Calu3 (cell line): ENCODE data around the gene NPR2. TPM values are rescaled to one million over a fixed set of nuclear protein-coding genes. Genes with fewer than 3 reads are reported as not detected.

Experiments used
- BruUV-seq: library from RNA; stranded (reverse); fragments of 400-500 nt; replicated peaks from 2 replicates; lab custom pipeline; 2021; lab: Mats Ljungman, UMichigan
- CTCF ChIA-PET: fragments of 300-600 bp; sonication (Branson Sonifier 250); formaldehyde crosslinking; loops from one replicate; lab custom pipeline; 2022; ENCODE audit warnings: antibody characterized with exemption; lab: Charles Lee
- DNase-seq: peaks from one replicate; pipeline ENCODE4 v3.0.0; 2022
- H3K27ac Mint-ChIP-seq: one replicate; pipeline ENCODE4 v1.8.0; 2022; ENCODE audit warnings: mixed read lengths; ENCODE audit not compliant: unreplicated experiment
- H3K27me3 Mint-ChIP-seq: one replicate; pipeline ENCODE4 v1.8.0; 2022; ENCODE audit warnings: mixed read lengths; ENCODE audit not compliant: unreplicated experiment
- H3K36me3 Mint-ChIP-seq: one replicate; pipeline ENCODE4 v1.8.0; 2022; ENCODE audit warnings: mild to moderate bottlenecking, moderate library complexity, mixed read lengths; ENCODE audit not compliant: insufficient read depth, unreplicated experiment
- H3K4me1 Mint-ChIP-seq: one replicate; pipeline ENCODE4 v1.8.0; 2022; ENCODE audit warnings: mild to moderate bottlenecking, low read depth, mixed read lengths; ENCODE audit not compliant: unreplicated experiment
- H3K4me3 Mint-ChIP-seq: one replicate; pipeline ENCODE4 v1.8.0; 2022; ENCODE audit warnings: mild to moderate bottlenecking, low read depth, moderate library complexity, mixed read lengths; ENCODE audit not compliant: unreplicated experiment
- H3K9me3 Mint-ChIP-seq: one replicate; pipeline ENCODE4 v1.8.0; 2022; ENCODE audit warnings: low read depth, mixed read lengths; ENCODE audit not compliant: unreplicated experiment
- intact Hi-C: fragments of 100-400 bp; cut with micrococcal nuclease; formaldehyde crosslinking; loops from one replicate; pipeline ENCODE4 v1.10.0; 2022; ENCODE audit not compliant: unreplicated experiment
- total RNA-seq: library from RNA; stranded (reverse); gene quantifications from 2 replicates; pipeline ENCODE4 v1.2.3, GENCODE V29; 2022
- TF ChIP-seq, protein P1 (sequence below): fragments of 200-600 bp; IDR thresholded peaks from one replicate; pipeline ENCODE4 v1.8.0; 2022; ENCODE audit warnings: antibody characterized with exemption; ENCODE audit not compliant: unreplicated experiment

NPR2 gene
- total RNA-seq, 1 experiment from 2014 or later = 19.2 TPM

DNA sequence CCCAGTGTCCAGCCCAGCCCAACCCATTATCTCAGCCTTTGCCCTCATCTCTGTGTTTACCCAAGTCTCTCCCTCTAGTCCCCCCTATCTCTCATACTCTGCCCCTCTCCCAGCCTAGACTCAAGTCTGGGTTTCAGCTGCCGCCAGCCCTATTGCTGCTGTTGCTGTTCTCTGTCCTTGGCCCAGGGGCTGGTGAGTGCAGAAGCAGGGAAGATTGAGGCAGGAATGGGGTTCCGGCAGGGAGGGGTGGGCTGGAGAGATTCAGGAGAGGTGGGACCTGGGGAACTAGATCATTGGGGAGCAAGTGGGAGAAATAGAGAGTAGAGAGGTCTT is 38.3 kb downstream of the NPR2 start:
- H3K27ac Mint-ChIP-seq = no peak overlapping the region
- peaks cover 21% of the 10 kb centered on the region for H3K4me1 Mint-ChIP-seq
- H3K9me3 Mint-ChIP-seq = no peaks in the 10 kb centered on the region
- TF ChIP-seq, protein P1, sequence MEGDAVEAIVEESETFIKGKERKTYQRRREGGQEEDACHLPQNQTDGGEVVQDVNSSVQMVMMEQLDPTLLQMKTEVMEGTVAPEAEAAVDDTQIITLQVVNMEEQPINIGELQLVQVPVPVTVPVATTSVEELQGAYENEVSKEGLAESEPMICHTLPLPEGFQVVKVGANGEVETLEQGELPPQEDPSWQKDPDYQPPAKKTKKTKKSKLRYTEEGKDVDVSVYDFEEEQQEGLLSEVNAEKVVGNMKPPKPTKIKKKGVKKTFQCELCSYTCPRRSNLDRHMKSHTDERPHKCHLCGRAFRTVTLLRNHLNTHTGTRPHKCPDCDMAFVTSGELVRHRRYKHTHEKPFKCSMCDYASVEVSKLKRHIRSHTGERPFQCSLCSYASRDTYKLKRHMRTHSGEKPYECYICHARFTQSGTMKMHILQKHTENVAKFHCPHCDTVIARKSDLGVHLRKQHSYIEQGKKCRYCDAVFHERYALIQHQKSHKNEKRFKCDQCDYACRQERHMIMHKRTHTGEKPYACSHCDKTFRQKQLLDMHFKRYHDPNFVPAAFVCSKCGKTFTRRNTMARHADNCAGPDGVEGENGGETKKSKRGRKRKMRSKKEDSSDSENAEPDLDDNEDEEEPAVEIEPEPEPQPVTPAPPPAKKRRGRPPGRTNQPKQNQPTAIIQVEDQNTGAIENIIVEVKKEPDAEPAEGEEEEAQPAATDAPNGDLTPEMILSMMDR = no peak
- CTCF ChIA-PET = no interaction called here
- H3K27me3 Mint-ChIP-seq = peaks cover 13% of the 10 kb centered on the region
- DNase-seq = no peak
- intact Hi-C loops = loop anchor here (2.0 kb wide), 1 partner anchor 15 kb away; the partner anchor contains the start of gene HINT2
- peak overlapping the region; percentile 89 for H3K4me3 Mint-ChIP-seq
- BruUV-seq = no TSS peak
- H3K36me3 Mint-ChIP-seq = peaks cover 17% of the 10 kb centered on the region

DNA sequence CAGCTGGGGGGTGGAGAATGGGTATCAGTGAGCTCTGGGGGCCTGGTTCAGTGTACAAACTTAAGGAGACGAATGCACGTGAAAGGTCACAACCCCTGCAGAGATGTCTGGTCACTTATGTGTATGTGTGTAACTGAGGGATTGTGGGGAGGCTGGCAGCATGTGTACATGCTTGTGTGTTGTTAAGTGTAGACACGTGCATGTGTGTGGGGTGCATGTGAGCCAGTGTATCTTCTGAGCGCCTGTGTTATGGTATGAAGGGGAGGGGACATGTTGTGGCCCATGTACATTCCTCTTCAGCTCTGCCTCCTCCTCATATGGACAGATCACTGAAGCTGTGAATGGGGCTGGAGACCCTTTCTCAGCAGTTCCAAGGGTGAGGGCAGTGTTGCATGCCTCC is 39.6 kb downstream of the NPR2 start:
- CTCF ChIA-PET = no interaction called here
- H3K36me3 Mint-ChIP-seq = peaks cover 17% of the 10 kb centered on the region

DNA sequence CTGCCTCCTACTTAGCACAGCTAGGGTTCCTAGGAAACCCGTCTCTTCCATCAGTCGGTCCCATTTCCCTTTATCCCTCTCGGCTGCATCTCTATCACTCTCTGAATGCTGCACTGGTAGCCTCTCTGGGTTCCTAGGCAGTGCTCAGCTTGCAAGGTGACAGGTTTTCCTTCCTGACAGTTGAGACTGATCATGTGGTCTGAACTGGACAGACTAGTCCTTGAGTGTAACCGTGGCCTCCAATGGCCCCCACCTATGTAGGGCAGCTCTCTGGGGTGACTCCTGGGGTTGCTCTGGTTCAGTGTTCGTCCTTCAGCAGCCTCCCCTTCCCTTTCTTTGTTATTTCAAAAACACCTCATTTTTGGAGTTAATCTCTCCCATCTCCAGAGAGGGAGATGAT is 41.4 kb downstream of the NPR2 start:
- TF ChIP-seq, protein P1 = no peak
- intact Hi-C loops = no loop called here
- no TSS peak for BruUV-seq
- Mint-ChIP-seq H3K9me3 (no peaks in the 10 kb centered on the region), H3K36me3 (peaks cover 17% of the 10 kb centered on the region), H3K4me3 (no peak overlapping the region), H3K4me1 (peaks cover 24% of the 10 kb centered on the region), H3K27ac (no peak overlapping the region), H3K27me3 (no peaks in the 10 kb centered on the region)
- no peak for DNase-seq
- CTCF ChIA-PET = no interaction called here

More for the DNA sequence above, 39.6 kb downstream of the NPR2 start:
- intact Hi-C loops = no loop called here
- TF ChIP-seq, protein P1 = no peak
- no peak overlapping the region for H3K4me3 Mint-ChIP-seq
- DNase-seq = no peak
- no TSS peak for BruUV-seq
- peaks cover 24% of the 10 kb centered on the region for H3K4me1 Mint-ChIP-seq
- peaks cover 13% of the 10 kb centered on the region for H3K27me3 Mint-ChIP-seq
- no peak overlapping the region for H3K27ac Mint-ChIP-seq
- H3K9me3 Mint-ChIP-seq = no peaks in the 10 kb centered on the region

DNA sequence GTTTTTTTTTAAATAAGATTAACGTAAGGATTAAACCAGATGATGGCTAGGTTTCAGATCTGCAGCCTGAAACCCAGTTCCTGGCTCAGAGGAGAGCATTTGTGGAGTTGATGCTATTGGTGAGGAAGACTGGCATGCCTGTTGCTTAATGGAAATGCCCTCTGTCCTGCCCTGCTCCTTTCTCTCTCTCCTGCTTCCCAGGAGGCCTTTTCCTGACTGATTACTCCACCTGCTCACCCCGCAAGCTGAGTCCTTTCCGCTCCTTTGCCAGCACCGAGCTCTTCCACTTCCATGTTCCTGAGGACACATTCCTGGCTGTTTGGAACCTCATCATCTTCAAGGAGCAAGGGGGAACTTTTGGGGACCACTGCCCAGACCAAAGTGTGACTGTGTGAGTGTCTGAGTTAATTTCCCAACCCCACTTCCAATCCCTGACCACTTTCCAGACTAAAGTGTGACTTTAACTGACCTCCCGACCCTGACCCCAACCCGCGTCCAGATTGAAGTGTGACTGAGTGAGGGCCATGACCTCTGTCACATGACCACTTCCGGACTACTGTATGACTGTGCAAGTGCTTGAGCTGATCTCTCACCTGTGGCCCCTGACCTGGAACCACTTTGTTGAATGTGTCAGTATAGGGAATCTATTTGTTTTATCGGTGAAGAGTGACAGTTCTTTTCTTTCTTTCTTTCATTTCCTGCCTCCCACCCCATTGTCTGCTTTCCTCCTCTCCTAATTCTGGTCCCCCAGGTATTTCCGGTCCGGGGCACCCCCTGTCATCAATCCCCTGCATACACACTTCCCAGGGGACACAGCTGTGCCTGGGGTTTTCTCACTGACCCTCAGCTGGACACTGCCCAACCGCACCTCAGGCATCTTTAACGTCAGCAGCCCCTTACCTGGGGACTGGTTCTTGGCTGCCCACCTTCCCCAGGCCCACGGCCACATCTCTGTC is 43.1 kb downstream of the NPR2 start:
- intact Hi-C loops = no loop called here
- H3K36me3 Mint-ChIP-seq = peaks cover 5% of the 10 kb centered on the region

More for the DNA sequence above, 43.1 kb downstream of the NPR2 start:
- H3K27me3 Mint-ChIP-seq = peaks cover 10% of the 10 kb centered on the region
- TF ChIP-seq, protein P1 = no peak
- H3K4me3 Mint-ChIP-seq = no peak overlapping the region
- no peak for DNase-seq
- CTCF ChIA-PET = interaction anchor here (0.7 kb wide), 1 partner anchor 237 kb away, joined by 4 read pairs; no protein-coding TSS in a partner anchor
- H3K9me3 Mint-ChIP-seq = no peaks in the 10 kb centered on the region
- no TSS peak for BruUV-seq
- H3K4me1 Mint-ChIP-seq = peaks cover 24% of the 10 kb centered on the region
- peak overlapping the region; percentile 58 for H3K27ac Mint-ChIP-seq
